Ishikawa (cell line): Measurements from ENCODE around the gene TGM4.

ENCODE experiments used
- CEBPB ChIP-seq: IDR thresholded peaks from 2 replicates; pipeline ENCODE4 v1.6.1; 2012
- CREB1 ChIP-seq: IDR thresholded peaks from 2 replicates; pipeline ENCODE4 v1.6.1; 2012; ENCODE audit warnings: low read depth
- EGR1 ChIP-seq: IDR thresholded peaks from 2 replicates; pipeline ENCODE4 v1.6.1; 2012
- EP300 ChIP-seq: IDR thresholded peaks from 2 replicates; pipeline ENCODE4 v1.6.1; 2012; ENCODE audit warnings: borderline replicate concordance
- FOXM1 ChIP-seq: IDR thresholded peaks from 2 replicates; pipeline ENCODE4 v1.6.1; 2012; ENCODE audit warnings: low read depth, borderline replicate concordance
- MAX ChIP-seq: IDR thresholded peaks from 2 replicates; pipeline ENCODE4 v1.6.1; 2012
- NFIC ChIP-seq: IDR thresholded peaks from 2 replicates; pipeline ENCODE4 v1.6.1; 2012
- RAD21 ChIP-seq: IDR thresholded peaks from 2 replicates; pipeline ENCODE4 v1.6.1; 2012; ENCODE audit warnings: low read depth
- REST ChIP-seq: IDR thresholded peaks from 2 replicates; pipeline ENCODE4 v1.6.1; 2012; ENCODE audit warnings: low read depth, mild to moderate bottlenecking
- TAF1 ChIP-seq: IDR thresholded peaks from 2 replicates; pipeline ENCODE4 v1.6.1; 2012; ENCODE audit warnings: low read depth, mild to moderate bottlenecking
- TCF12 ChIP-seq: IDR thresholded peaks from 2 replicates; pipeline ENCODE4 v1.6.1; 2012; ENCODE audit warnings: low read depth
- TEAD4 ChIP-seq: IDR thresholded peaks from 2 replicates; pipeline ENCODE4 v1.6.1; 2012
- USF1 ChIP-seq: IDR thresholded peaks from 2 replicates; pipeline ENCODE4 v1.6.1; 2012
- YY1 ChIP-seq: IDR thresholded peaks from 2 replicates; pipeline ENCODE4 v1.6.1; 2012; ENCODE audit warnings: low read depth

GRCh38 chr3:44903751-44904150 lies 29.3 kb downstream of the TGM4 start:
- TF ChIP-seq RAD21 (no peak), REST (no peak), CREB1 (no peak), CEBPB (no peak), YY1 (no peak), TAF1 (no peak), TEAD4 (no peak), MAX (no peak), TCF12 (no peak), EP300 (no peak), USF1 (no peak), FOXM1 (no peak), EGR1 (no peak), NFIC (no peak)
